Osteoblast (primary cell): Measurements from ENCODE around the gene DNAL1. TPM values are rescaled to one million over a fixed set of nuclear protein-coding genes. Genes with fewer than 3 reads are reported as not detected.

Experiments used
- DNase-seq: peaks from one replicate; pipeline ENCODE4 v3.0.0; 2011; ENCODE audit warnings: low spot score, mixed read lengths; ENCODE audit not compliant: insufficient read length; ENCODE audit errors: missing footprints
- H2AFZ ChIP-seq: 2 replicates; pipeline ENCODE4 v1.6.0; 2011; ENCODE audit warnings: mild to moderate bottlenecking, low read length
- H3K27ac ChIP-seq: 2 replicates; pipeline ENCODE4 v1.5.1; 2011; ENCODE audit warnings: mild to moderate bottlenecking, low read depth, low read length, moderate library complexity
- H3K27me3 ChIP-seq: 2 replicates; pipeline ENCODE4 v1.6.0; 2012; ENCODE audit warnings: mild to moderate bottlenecking, control low read depth, inconsistent platforms, low read length, moderate library complexity; ENCODE audit not compliant: insufficient read depth
- H3K36me3 ChIP-seq: 2 replicates; pipeline ENCODE4 v1.5.1; 2011; ENCODE audit warnings: mild to moderate bottlenecking, low read length, control low read depth, moderate library complexity; ENCODE audit not compliant: insufficient read depth
- H3K4me1 ChIP-seq: 2 replicates; pipeline ENCODE4 v1.5.1; 2011; ENCODE audit warnings: mild to moderate bottlenecking, low read length, control low read depth, moderate library complexity; ENCODE audit not compliant: insufficient read depth
- H3K4me2 ChIP-seq: 2 replicates; pipeline ENCODE4 v1.6.0; 2011; ENCODE audit warnings: mild to moderate bottlenecking, low read length; ENCODE audit not compliant: insufficient read depth
- H3K4me3 ChIP-seq: fragments of 200-600 bp; sonication (generic); 3 replicates; pipeline ENCODE4 v1.5.1; 2012; ENCODE audit warnings: mild to moderate bottlenecking, low read length, inconsistent platforms; ENCODE audit not compliant: insufficient read depth
- H3K79me2 ChIP-seq: 2 replicates; pipeline ENCODE4 v1.6.0; 2012; ENCODE audit warnings: mild to moderate bottlenecking, low read length, control low read depth, inconsistent platforms; ENCODE audit not compliant: insufficient read depth
- H3K9me3 ChIP-seq: 2 replicates; pipeline ENCODE4 v1.5.1; 2011; ENCODE audit warnings: low read depth, low read length, control low read depth
- H4K20me1 ChIP-seq: 2 replicates; pipeline ENCODE4 v1.6.0; 2012; ENCODE audit warnings: mild to moderate bottlenecking, low read length, control low read depth; ENCODE audit not compliant: insufficient read depth
- total RNA-seq: library from RNA; depleted of rRNA; stranded (reverse); fragments of >200 nt; gene quantifications from 2 replicates; pipeline ENCODE4 v1.2.3, GENCODE V29; 2012
- TF ChIP-seq, protein P1 (sequence below): IDR thresholded peaks from 2 replicates; pipeline ENCODE4 v1.5.1; 2011; ENCODE audit warnings: mild to moderate bottlenecking, low read depth, low read length, moderate library complexity; ENCODE audit errors: extremely low read depth

The DNAL1 gene
- total RNA-seq, 1 donor = 9.0 TPM

DNA sequence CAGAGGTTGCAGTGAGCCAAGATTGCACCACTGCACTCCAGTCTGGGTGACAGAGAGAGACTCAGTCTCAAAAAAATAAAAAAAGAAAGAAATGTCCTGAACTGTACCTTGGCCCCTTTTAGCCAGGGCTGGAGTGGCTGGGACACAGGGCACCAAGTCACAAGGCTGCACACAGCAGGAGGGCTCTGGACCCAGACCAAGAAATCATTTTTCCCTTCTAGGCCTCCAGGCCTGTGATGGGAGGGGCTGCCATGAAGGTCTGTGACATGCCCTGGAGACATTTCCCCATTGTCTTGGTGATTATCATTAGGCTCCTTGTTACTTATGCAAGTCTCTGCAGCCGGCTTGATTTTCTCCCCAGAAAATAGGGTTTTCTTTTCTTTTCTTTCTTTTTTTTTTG lies 37.5 kb upstream of the DNAL1 start:
- no peak for DNase-seq
- no peak overlapping the region for H2AFZ ChIP-seq
- no peak overlapping the region for H3K27ac ChIP-seq
- no peaks in the 10 kb centered on the region for H4K20me1 ChIP-seq
- no peaks in the 10 kb centered on the region for H3K79me2 ChIP-seq
- no peaks in the 10 kb centered on the region for H3K27me3 ChIP-seq
- H3K4me2 ChIP-seq = no peak overlapping the region
- H3K4me3 ChIP-seq = no peak overlapping the region
- TF ChIP-seq, protein P1, sequence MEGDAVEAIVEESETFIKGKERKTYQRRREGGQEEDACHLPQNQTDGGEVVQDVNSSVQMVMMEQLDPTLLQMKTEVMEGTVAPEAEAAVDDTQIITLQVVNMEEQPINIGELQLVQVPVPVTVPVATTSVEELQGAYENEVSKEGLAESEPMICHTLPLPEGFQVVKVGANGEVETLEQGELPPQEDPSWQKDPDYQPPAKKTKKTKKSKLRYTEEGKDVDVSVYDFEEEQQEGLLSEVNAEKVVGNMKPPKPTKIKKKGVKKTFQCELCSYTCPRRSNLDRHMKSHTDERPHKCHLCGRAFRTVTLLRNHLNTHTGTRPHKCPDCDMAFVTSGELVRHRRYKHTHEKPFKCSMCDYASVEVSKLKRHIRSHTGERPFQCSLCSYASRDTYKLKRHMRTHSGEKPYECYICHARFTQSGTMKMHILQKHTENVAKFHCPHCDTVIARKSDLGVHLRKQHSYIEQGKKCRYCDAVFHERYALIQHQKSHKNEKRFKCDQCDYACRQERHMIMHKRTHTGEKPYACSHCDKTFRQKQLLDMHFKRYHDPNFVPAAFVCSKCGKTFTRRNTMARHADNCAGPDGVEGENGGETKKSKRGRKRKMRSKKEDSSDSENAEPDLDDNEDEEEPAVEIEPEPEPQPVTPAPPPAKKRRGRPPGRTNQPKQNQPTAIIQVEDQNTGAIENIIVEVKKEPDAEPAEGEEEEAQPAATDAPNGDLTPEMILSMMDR = no peak
- H3K36me3 ChIP-seq = no peaks in the 10 kb centered on the region
- no peaks in the 10 kb centered on the region for H3K4me1 ChIP-seq
- H3K9me3 ChIP-seq = no peaks in the 10 kb centered on the region

DNA sequence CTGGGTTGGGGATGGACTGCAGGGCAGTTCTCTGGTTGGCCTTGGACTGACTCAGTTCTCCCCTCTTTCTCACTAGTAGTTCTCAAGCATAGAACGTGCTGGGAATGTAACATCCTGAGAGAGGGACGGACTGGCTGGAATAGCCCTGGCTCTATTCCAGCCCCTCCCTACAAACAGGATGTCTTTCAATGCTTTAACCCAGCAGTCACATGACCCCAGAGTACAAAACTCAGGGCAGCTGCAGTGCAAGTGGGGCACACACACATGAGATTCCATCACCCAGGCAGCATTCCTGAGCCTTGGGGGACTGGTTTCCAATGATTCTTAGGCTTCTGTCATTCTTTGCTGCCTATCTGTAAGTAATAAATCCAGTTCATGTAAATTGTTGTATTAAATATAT lies 34.1 kb upstream of the DNAL1 start:
- DNase-seq = no peak
- Histone ChIP-seq H3K27me3 (no peaks in the 10 kb centered on the region), H3K27ac (no peak overlapping the region), H3K79me2 (no peaks in the 10 kb centered on the region), H3K4me2 (no peak overlapping the region), H3K36me3 (no peaks in the 10 kb centered on the region), H3K9me3 (no peaks in the 10 kb centered on the region), H4K20me1 (no peaks in the 10 kb centered on the region), H2AFZ (no peak overlapping the region), H3K4me3 (no peak overlapping the region), H3K4me1 (no peaks in the 10 kb centered on the region)
- TF ChIP-seq, protein P1 = no peak

DNA sequence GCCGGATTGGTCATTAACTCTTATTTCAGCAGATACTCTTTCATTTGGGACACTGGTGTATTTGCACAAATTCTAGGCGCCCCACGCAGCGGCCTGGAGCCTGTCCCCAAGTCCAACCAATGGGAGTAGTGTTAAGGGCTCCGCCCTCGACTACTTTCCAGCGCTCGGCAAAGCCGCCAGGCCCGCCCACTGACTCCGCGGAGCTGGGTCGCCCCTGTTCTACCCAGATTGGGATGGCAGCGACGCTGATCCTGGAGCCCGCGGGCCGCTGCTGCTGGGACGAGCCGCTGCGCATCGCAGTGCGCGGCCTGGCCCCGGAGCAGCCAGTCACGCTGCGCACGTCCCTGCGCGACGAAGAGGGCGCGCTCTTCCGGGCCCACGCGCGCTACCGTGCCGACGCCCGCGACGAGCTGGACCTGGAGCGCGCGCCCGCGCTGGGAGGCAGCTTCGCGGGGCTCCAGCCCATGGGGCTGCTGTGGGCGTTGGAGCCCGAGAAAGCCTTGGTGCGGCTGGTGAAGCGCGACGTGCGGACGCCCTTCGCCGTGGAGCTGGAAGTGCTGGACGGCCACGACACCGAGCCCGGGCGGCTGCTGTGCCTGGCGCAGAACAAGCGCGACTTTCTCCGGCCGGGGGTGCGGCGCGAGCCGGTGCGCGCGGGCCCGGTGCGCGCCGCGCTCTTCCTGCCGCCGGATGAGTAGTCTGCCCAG lies 32.3 kb upstream of the DNAL1 start, which contains the start of gene ACOT6:
TSS of gene ACOT6 (plus strand) at position 179 of the 707 bp plus-strand sequence. CDS start at position 234, 55 bp downstream.
- peak; percentile 96 for DNase-seq
- TF ChIP-seq, protein P1 = no peak
- Histone ChIP-seq H4K20me1 (no peaks in the 10 kb centered on the region), H3K27me3 (no peaks in the 10 kb centered on the region), H3K4me3 (peak within 1 kb of the TSS; percentile 77), H3K36me3 (no peaks in the 10 kb centered on the region), H3K79me2 (no peaks in the 10 kb centered on the region), H3K4me1 (no peaks in the 10 kb centered on the region), H3K9me3 (no peaks in the 10 kb centered on the region), H3K4me2 (peak within 1 kb of the TSS; percentile 84), H3K27ac (no peak within 1 kb of the TSS), H2AFZ (peak within 1 kb of the TSS; percentile 88)

DNA sequence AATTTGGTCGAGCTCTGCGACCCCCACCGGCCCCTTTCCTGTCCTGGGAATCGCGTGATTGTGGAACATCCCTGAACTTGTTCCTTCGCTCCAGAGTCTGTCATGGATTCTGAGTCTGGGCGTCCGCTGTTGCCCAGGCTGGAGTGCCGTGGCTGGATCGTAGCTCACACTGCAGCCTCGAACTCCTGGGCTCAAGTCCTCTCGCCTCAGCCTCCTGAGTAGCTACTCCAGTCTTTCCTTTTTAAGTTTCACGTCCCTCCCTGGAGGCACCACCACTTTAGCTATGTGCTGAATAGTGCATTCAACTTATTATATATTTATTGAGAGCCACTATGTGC lies 31.8 kb upstream of the DNAL1 start:
- no peak overlapping the region for H3K27ac ChIP-seq
- no peaks in the 10 kb centered on the region for H3K36me3 ChIP-seq
- H3K27me3 ChIP-seq = no peaks in the 10 kb centered on the region
- H3K9me3 ChIP-seq = no peaks in the 10 kb centered on the region
- DNase-seq = peak; percentile 51
- no peaks in the 10 kb centered on the region for H4K20me1 ChIP-seq
- TF ChIP-seq, protein P1 = no peak
- peak overlapping the region; percentile 88 for H2AFZ ChIP-seq
- H3K4me2 ChIP-seq = peak overlapping the region; percentile 84
- H3K4me1 ChIP-seq = no peaks in the 10 kb centered on the region
- no peaks in the 10 kb centered on the region for H3K79me2 ChIP-seq
- H3K4me3 ChIP-seq = peak overlapping the region; percentile 77
